Astrocyte of the cerebellum (primary cell): ENCODE results near the gene HCN4.

Experiments
- DNase-seq: peaks from one replicate; pipeline ENCODE4 v3.0.0-alpha.2; 2011; ENCODE audit warnings: low read depth
- H3K4me3 ChIP-seq: 2 replicates; pipeline ENCODE4 v1.5.1; 2011; ENCODE audit warnings: mild to moderate bottlenecking, low read depth, low read length, moderate library complexity
- CTCF ChIP-seq: IDR thresholded peaks from 2 replicates; pipeline ENCODE4 v1.5.1; 2012; ENCODE audit warnings: low read length, low read depth, moderate library complexity, mild to moderate bottlenecking; ENCODE audit errors: missing control alignments
- in situ Hi-C: cut with HindIII; loops from 2 replicates; pipeline ENCODE4 v1.10.0; 2017; ENCODE audit warnings: low sequenced_read_pairs

HCN4 gene

GRCh38 chr15:73293773-73294172, 75.0 kb downstream of the HCN4 start:
- in situ Hi-C loops: no loop called here
- TF ChIP-seq CTCF: no peak
- no peak for DNase-seq
- no peak overlapping the region for H3K4me3 ChIP-seq

- no peak for DNase-seq
- in situ Hi-C loops: no loop called here
- TF ChIP-seq CTCF: no peak
- H3K4me3 ChIP-seq: no peak overlapping the region
Measured at GRCh38 chr15:73291441-73291840, 77.3 kb downstream of the HCN4 start.

GRCh38 chr15:73287019-73287418, 81.7 kb downstream of the HCN4 start:
- in situ Hi-C loops: no loop called here
- H3K4me3 ChIP-seq: no peak overlapping the region
- no peak for TF ChIP-seq CTCF
- no peak for DNase-seq

- H3K4me3 ChIP-seq: no peak overlapping the region
- no peak for DNase-seq
- in situ Hi-C loops: no loop called here
- TF ChIP-seq CTCF: no peak
Measured at GRCh38 chr15:73286311-73286710, 82.4 kb downstream of the HCN4 start.

GRCh38 chr15:73284090-73284716, 84.6 kb downstream of the HCN4 start:
- no peak overlapping the region for H3K4me3 ChIP-seq
- TF ChIP-seq CTCF: peak; percentile 34
- DNase-seq: peak; percentile 24
- in situ Hi-C loops: no loop called here

GRCh38 chr15:73283366-73283962, 85.3 kb downstream of the HCN4 start:
- no peak for TF ChIP-seq CTCF
- in situ Hi-C loops: no loop called here
- DNase-seq: no peak
- H3K4me3 ChIP-seq: no peak overlapping the region
